Glutamatergic neuron (in vitro differentiated cells): ENCODE data around the gene ZNF223. TPM values are rescaled to one million over a fixed set of nuclear protein-coding genes. Genes with fewer than 3 reads are reported as not detected.

Experiments
- DNase-seq: peaks from one replicate; pipeline ENCODE4 v3.0.0; 2022
- H3K27ac Mint-ChIP-seq: one replicate; pipeline ENCODE4 v1.8.0; 2020; ENCODE audit warnings: mild to moderate bottlenecking, mixed read lengths, inconsistent platforms; ENCODE audit not compliant: unreplicated experiment
- H3K27me3 Mint-ChIP-seq: one replicate; pipeline ENCODE4 v1.8.0; 2020; ENCODE audit warnings: mild to moderate bottlenecking, moderate library complexity, mixed read lengths, inconsistent platforms; ENCODE audit not compliant: unreplicated experiment
- H3K36me3 Mint-ChIP-seq: one replicate; pipeline ENCODE4 v1.8.0; 2020; ENCODE audit warnings: mild to moderate bottlenecking, mixed read lengths, inconsistent platforms; ENCODE audit not compliant: unreplicated experiment
- H3K4me1 Mint-ChIP-seq: one replicate; pipeline ENCODE4 v1.8.0; 2020; ENCODE audit warnings: mild to moderate bottlenecking, low read depth, mixed read lengths, inconsistent platforms; ENCODE audit not compliant: unreplicated experiment
- H3K4me3 Mint-ChIP-seq: one replicate; pipeline ENCODE4 v1.8.0; 2020; ENCODE audit warnings: mild to moderate bottlenecking, mixed read lengths, inconsistent platforms; ENCODE audit not compliant: unreplicated experiment
- H3K9me3 Mint-ChIP-seq: one replicate; pipeline ENCODE4 v1.8.0; 2020; ENCODE audit warnings: mild to moderate bottlenecking, moderate library complexity, mixed read lengths, inconsistent platforms; ENCODE audit not compliant: unreplicated experiment
- total RNA-seq: library from RNA; stranded (reverse); fragmentation: NEBNext Ultra II Directional; extraction: Animal tissue kit (Norgen Biotek cat#: 25700); gene quantifications from one replicate; pipeline ENCODE4 v1.2.1, GENCODE V29; 2021; ENCODE audit not compliant: unreplicated experiment
- TF ChIP-seq, protein P1 (sequence below): fragments of 200-600 bp; sonication (generic); IDR thresholded peaks from one replicate; pipeline ENCODE4 v1.5.0; 2021; ENCODE audit not compliant: partially characterized antibody, unreplicated experiment

ZNF223 gene
- total RNA-seq, 1 donor from 2014 or later: 7.6 TPM

DNA sequence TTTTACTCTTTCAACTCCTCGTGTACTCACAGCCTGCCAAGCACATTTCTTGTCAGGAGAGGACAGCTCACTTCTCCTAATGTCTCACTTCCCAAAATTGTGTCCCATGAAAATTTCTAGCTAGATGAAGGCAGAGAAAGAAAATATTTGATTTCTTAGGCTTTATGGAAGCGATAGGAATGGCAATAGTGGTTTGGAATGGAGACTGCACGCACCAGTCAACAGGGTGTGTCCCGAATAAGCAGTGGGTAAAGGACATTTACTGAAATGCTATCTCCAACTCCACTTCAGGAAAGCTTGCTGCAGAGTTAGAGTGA, 27.0 kb upstream of the ZNF223 start:
- Mint-ChIP-seq H3K27me3 (no peaks in the 10 kb centered on the region), H3K4me1 (peaks cover 3% of the 10 kb centered on the region), H3K27ac (peak overlapping the region; percentile 96), H3K4me3 (peak overlapping the region; percentile 98), H3K36me3 (peaks cover 19% of the 10 kb centered on the region), H3K9me3 (peaks cover 3% of the 10 kb centered on the region)
- TF ChIP-seq, protein P1, sequence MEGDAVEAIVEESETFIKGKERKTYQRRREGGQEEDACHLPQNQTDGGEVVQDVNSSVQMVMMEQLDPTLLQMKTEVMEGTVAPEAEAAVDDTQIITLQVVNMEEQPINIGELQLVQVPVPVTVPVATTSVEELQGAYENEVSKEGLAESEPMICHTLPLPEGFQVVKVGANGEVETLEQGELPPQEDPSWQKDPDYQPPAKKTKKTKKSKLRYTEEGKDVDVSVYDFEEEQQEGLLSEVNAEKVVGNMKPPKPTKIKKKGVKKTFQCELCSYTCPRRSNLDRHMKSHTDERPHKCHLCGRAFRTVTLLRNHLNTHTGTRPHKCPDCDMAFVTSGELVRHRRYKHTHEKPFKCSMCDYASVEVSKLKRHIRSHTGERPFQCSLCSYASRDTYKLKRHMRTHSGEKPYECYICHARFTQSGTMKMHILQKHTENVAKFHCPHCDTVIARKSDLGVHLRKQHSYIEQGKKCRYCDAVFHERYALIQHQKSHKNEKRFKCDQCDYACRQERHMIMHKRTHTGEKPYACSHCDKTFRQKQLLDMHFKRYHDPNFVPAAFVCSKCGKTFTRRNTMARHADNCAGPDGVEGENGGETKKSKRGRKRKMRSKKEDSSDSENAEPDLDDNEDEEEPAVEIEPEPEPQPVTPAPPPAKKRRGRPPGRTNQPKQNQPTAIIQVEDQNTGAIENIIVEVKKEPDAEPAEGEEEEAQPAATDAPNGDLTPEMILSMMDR: no peak
- DNase-seq: no peak

DNA sequence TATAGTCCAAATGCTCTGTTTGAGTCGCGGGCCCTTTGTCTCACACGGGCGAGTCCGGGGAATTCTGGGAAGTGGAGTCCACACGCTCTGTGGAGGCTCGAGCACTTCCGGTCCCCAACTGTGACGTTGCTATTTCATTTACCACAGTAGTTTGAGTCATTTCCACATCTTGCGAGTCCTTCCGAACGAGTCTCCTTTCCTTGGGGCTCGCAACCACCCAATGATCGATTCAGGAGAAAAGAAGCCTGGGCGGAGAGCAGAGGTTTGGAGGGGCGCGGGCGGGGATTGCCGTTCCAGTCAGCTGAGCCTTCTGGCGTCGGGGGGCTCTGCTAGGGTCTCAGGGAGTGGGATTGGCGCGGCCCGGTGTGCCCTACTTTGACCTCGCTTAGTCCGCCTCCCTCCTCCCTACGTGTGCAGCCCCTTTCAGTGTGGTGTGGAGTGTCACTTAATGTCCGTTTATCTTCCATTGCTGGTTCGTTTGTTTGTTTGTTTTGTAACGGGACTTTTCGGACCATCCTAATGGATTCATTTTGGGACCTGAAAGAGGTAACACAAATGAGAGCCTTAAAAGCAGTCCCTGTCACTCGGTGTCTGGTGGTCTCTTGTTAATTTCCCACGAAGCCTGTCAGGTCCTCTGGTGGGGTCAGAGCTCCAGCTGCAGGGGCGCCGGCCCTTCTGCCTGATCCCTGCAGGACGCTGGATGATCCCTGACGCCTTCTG, 26.5 kb upstream of the ZNF223 start, which contains the start of gene ZNF222:
Gene ZNF222 (plus strand): TSS at position 163 of the 720 bp plus-strand sequence. CDS start 58 bp downstream, at position 221.
- Mint-ChIP-seq H3K36me3 (peaks cover 24% of the 10 kb centered on the region), H3K4me1 (peaks cover 3% of the 10 kb centered on the region), H3K27me3 (no peaks in the 10 kb centered on the region), H3K27ac (peak within 1 kb of the TSS; percentile 96), H3K4me3 (peak within 1 kb of the TSS; percentile 98), H3K9me3 (peaks cover 3% of the 10 kb centered on the region)
- TF ChIP-seq, protein P1: no peak
- DNase-seq: peak; percentile 75

DNA sequence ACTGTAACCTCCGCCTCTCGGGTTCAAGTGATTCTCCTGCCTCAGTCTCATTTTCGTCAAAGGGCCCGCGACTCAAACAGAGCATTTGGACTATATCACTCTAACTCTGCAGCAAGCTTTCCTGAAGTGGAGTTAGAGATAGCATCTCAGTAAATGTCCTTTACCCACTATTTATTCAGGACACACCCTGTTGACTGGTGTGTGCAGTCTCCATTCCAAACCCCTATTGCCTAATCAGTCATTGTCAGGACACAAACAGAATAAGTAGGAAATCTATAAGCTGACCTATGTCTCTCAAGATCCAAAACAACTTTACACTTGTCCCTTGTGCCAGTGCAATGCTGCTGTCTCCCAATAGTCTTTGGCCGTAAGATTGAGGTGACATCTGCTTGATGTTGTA, 25.2 kb upstream of the ZNF223 start:
- H3K4me3 Mint-ChIP-seq: peak overlapping the region; percentile 10

DNA sequence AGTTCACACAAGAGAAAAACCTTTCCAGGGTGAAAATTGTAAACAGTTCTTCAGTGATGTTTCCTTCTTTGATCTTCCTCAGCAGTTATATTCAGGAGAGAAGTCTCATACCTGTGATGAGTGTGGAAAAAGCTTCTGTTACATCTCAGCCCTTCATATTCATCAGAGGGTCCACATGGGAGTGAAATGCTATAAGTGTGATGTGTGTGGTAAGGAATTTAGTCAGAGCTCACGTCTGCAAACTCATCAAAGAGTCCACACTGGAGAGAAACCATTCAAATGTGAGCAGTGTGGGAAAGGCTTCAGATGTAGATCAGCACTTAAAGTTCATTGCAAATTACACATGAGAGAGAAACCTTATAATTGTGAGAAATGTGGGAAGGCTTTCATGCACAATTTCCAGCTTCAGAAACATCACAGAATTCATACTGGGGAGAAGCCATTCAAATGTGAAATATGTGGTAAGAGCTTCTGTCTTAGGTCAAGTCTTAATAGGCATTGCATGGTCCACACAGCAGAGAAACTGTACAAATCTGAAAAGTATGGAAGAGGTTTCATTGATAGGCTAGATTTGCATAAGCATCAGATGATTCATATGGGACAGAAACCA, 19.7 kb upstream of the ZNF223 start:
- no peak for DNase-seq
- no peak overlapping the region for H3K27ac Mint-ChIP-seq
- no peaks in the 10 kb centered on the region for H3K4me1 Mint-ChIP-seq
- peaks cover 77% of the 10 kb centered on the region for H3K36me3 Mint-ChIP-seq
- peaks cover 20% of the 10 kb centered on the region for H3K9me3 Mint-ChIP-seq
- peaks cover 2% of the 10 kb centered on the region for H3K27me3 Mint-ChIP-seq
- TF ChIP-seq, protein P1: no peak
- no peak overlapping the region for H3K4me3 Mint-ChIP-seq

More for the DNA sequence above, 25.2 kb upstream of the ZNF223 start:
- DNase-seq: no peak
- Mint-ChIP-seq H3K27me3 (no peaks in the 10 kb centered on the region), H3K36me3 (peaks cover 37% of the 10 kb centered on the region), H3K9me3 (peaks cover 4% of the 10 kb centered on the region), H3K27ac (no peak overlapping the region), H3K4me1 (peaks cover 3% of the 10 kb centered on the region)
- TF ChIP-seq, protein P1: no peak

DNA sequence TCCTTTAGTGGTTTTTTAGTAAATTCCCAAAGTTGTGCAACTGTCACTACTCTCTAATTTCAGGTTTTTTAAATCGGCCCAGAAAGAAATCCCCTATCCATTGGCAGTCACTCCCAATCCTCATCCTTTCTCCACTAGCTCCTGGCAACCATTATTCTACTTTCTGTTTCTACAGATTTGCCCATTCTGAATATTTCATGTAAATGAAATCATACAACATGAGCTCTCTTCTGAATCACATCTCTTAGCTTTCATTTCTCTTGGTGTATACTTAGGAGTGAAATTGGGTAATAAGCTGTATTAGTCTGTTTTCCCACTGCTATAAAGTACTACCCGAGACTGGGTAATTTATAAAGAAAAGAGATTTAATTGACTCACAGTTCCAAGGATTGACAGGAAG, 9.7 kb upstream of the ZNF223 start:
- H3K36me3 Mint-ChIP-seq: no peaks in the 10 kb centered on the region

More for the DNA sequence above, 9.7 kb upstream of the ZNF223 start:
- Mint-ChIP-seq H3K27me3 (peaks cover 2% of the 10 kb centered on the region), H3K4me3 (no peak overlapping the region), H3K27ac (no peak overlapping the region), H3K4me1 (no peaks in the 10 kb centered on the region), H3K9me3 (no peaks in the 10 kb centered on the region)
- no peak for DNase-seq
- TF ChIP-seq, protein P1: no peak
